ENCODE results near the gene CASKIN2.

GRCh38 chr17:75516255-75516618, 900 bp upstream of the CASKIN2 start, which contains the start of gene TSEN54:
- TF ChIP-seq, protein P1, sequence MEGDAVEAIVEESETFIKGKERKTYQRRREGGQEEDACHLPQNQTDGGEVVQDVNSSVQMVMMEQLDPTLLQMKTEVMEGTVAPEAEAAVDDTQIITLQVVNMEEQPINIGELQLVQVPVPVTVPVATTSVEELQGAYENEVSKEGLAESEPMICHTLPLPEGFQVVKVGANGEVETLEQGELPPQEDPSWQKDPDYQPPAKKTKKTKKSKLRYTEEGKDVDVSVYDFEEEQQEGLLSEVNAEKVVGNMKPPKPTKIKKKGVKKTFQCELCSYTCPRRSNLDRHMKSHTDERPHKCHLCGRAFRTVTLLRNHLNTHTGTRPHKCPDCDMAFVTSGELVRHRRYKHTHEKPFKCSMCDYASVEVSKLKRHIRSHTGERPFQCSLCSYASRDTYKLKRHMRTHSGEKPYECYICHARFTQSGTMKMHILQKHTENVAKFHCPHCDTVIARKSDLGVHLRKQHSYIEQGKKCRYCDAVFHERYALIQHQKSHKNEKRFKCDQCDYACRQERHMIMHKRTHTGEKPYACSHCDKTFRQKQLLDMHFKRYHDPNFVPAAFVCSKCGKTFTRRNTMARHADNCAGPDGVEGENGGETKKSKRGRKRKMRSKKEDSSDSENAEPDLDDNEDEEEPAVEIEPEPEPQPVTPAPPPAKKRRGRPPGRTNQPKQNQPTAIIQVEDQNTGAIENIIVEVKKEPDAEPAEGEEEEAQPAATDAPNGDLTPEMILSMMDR (IDR thresholded peaks at IDR 0.05): peak in 1 of 3 experiments; percentile 9
- TF ChIP-seq POLR2A (IDR thresholded peaks at IDR 0.05): no peak
